HG02943 (cell line): ENCODE data around the gene PARP6.

Experiments used
- ATAC-seq: cut with Tn5 transposase; IDR thresholded peaks from one replicate; pipeline ENCODE4 v1.9.1; 2021; ENCODE audit warnings: mild to moderate bottlenecking, low read depth, moderate library complexity; ENCODE audit not compliant: unreplicated experiment

The PARP6 gene

GRCh38 chr15:72272213-72272996 lies at the start of gene PARP6:
TSS of gene PARP6 (minus strand) at chr15:72272554. CDS start at chr15:72267477, 5,077 bp downstream.
- peak; percentile 96 for ATAC-seq

- ATAC-seq = peak; percentile 60
Observed at GRCh38 chr15:72319985-72320671, 47.8 kb upstream of the PARP6 start, which contains the start of gene CELF6. TSS of gene CELF6 (minus strand) at chr15:72320157. CDS start at chr15:72319874, 283 bp downstream.

GRCh38 chr15:72319360-72319984 lies 47.1 kb upstream of the PARP6 start:
- peak; percentile 45 for ATAC-seq

- no peak for ATAC-seq
Observed at GRCh38 chr15:72318408-72318942, 46.1 kb upstream of the PARP6 start.

- no peak for ATAC-seq
Observed at GRCh38 chr15:72315706-72316370, 43.5 kb upstream of the PARP6 start.

GRCh38 chr15:72313881-72314280 lies 41.5 kb upstream of the PARP6 start:
- ATAC-seq = no peak

- ATAC-seq = no peak
Observed at GRCh38 chr15:72313448-72313840, 41.1 kb upstream of the PARP6 start.

GRCh38 chr15:72312605-72313447 lies 40.5 kb upstream of the PARP6 start:
- ATAC-seq = peak; percentile 57

- no peak for ATAC-seq
Observed at GRCh38 chr15:72307026-72307425, 34.7 kb upstream of the PARP6 start.

GRCh38 chr15:72306211-72306785 lies 33.9 kb upstream of the PARP6 start:
- ATAC-seq = no peak

GRCh38 chr15:72304596-72304995 lies 32.2 kb upstream of the PARP6 start:
- ATAC-seq = no peak

- no peak for ATAC-seq
Observed at GRCh38 chr15:72302955-72303354, 30.6 kb upstream of the PARP6 start.

GRCh38 chr15:72289597-72290325 lies 17.4 kb upstream of the PARP6 start:
- no peak for ATAC-seq

- no peak for ATAC-seq
Observed at GRCh38 chr15:72288796-72289596, 16.6 kb upstream of the PARP6 start.

- no peak for ATAC-seq
Observed at GRCh38 chr15:72285927-72286516, 13.7 kb upstream of the PARP6 start.

GRCh38 chr15:72285402-72285801 lies 13.0 kb upstream of the PARP6 start:
- no peak for ATAC-seq

- ATAC-seq = no peak
Observed at GRCh38 chr15:72284781-72285180, 12.4 kb upstream of the PARP6 start.
